ENCODE results near the gene RNF112.
"Not testable (repeated sequence)": the region's sequence is repeated elsewhere in the genome, so short reads cannot be mapped to it uniquely, and the experiment has no call there.

RNF112 gene

GRCh38 chr17:19448341-19449268 is 37.6 kb downstream of the RNF112 start:
- DNase-seq (ENCODE audit: low read depth) = no peak

DNA sequence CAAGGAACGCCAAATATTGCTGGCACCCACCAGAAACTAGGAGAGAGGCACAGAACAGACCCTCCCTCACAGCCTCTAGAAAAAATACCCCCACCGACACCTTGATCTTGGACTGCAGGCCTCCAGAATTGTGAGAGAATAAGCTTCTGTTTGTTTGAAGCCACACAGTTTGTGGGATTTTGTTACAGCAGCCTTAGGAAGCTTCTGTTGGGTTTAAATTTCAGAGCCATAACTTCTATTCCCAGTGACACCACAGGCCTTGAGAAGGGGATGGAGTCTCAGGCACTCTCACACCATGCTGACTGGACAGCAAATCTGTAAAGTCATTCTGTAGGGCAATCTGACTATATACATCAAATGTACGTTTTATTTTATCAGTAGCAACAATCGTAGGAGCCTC is 38.6 kb downstream of the RNF112 start:
- no peak for DNase-seq (ENCODE audit: low read depth)

DNA sequence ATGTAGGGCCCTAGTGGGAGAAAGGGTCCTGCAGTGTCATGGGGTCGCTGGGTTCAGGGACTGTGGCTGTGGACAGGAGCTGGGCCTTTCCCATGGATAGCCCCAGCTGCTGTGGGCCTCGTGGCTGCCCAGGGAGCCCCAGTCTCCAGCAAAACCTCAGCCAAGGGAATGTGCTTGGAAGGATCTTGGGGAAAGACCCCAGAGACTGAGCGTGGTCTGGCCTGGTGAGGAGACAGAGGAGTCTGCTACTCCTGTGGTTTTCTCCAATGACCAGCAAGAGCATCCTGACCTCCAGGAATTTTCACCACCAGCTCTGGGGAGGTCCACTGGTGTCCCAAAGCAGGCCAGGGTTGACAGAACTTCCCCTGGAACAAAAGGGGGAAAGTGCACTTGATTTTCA is 42.3 kb downstream of the RNF112 start:
- DNase-seq (ENCODE audit: low read depth) = no peak

GRCh38 chr17:19454074-19454473 is 43.0 kb downstream of the RNF112 start:
- DNase-seq (ENCODE audit: low read depth) = no peak

DNA sequence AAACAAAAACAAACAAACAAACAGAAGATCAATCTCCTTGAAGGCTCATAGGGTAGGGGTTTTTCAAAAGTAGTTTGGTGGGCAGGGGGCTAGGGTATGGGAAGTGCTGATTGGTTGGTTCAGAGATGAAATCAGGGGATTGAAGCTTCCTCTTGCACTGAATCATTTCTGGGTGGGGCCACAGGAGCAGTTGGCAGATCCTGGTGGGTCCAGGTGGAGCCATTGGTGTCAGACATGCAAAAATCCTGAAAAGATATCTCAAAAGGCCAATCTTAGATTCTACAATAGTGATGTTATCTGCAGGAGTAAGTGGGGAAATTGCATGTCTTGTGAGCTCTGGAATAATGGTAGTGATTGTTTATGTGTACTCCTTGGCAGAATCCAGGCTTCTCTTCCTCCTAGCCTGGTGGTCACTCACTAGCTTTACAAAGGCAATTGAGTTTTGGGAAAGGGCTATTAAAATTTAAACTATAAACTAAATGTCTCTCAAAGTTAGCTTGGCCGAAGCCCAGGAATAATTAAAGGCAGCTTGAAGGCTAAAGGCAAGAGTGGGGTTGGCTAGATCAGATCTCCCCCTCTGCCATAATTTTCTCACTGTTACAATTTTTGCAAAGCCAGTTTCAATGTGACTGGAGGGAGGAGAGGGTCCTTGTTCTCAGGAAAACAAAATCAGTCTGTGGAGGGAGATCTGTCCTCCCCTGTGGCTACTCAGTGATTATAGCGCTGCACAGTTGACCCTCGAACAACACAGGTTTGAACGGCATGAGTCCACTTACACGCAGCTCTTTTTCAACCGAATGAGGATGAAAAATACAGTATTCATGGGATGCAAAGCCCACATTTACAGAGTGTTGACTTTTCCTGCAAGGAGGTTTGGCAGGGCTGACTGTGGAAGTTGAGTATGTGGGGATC is 45.2 kb downstream of the RNF112 start:
- DNase-seq (ENCODE audit: low read depth) = no peak

DNA sequence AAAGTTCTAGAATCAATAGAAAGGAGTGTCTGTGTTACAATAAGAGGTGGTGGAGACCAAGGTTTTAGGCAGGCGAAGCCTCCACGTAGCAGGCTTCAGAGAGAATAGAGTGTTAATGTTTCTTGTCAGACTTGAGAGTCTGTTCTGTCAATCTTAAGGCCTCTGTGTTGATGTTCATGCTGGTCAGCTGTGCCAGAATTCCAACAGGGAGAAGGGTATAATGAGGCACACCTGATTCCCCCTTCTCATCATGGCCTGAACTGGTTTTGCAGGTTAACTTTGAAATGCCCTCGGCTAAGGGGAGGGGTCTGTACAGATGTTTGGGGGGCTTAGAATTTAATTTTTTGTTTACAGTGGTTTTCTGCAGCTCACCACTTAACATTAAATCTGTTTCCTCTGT is 46.0 kb downstream of the RNF112 start:
- no peak for DNase-seq (ENCODE audit: low read depth)

- DNase-seq (ENCODE audit: low read depth) = no peak
Observed at GRCh38 chr17:19457830-19458271, 46.8 kb downstream of the RNF112 start.

DNA sequence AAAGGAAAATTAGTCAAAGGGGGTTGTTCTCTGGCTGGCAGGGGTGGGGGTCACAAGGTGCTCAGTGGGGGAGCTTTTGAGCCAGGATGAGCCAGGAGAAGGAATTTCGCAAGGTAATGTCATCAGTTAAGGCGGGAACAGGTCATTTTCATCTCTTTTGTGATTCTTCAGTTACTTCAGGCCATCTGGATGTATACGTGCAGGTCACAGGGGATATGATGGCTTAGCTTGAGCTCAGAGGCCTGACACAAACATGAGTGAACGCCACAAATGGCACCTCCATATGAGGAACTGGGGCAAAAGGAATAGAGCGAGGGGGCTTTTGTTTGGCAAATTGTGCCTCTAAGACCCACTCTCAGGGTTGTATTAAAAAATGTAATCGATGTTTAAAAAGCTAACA is 47.4 kb downstream of the RNF112 start:
- DNase-seq (ENCODE audit: low read depth) = not testable (repeated sequence)

DNA sequence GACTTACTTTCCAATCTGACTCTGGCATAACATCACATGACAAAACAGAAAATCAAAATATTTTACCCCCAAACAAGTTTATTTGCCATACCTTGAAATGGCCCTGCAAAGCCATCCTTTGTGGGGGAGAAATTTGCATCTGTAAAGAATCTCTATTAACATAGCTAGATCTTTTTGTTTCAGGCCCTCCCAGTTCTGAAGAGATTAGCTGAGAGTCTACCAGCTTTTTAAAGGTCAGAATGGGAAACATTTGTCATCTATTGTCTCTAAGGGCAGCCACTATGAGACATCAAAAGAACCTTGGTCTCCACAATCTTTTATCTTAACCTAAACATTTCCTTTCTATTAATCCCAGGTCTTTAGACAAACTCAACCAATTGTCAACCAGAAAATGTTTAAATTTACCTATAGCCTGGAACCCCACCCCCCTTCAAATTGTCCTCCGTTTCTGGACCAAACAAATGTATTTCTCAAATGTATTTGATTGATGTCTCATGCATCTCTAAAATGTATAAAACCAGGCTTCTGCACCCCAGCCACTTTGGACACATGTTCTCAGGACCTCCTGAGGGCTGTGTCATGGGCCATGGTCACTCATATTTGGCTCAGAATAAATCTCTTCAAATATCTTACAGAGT is 48.1 kb downstream of the RNF112 start:
- DNase-seq (ENCODE audit: low read depth) = not testable (repeated sequence)

DNA sequence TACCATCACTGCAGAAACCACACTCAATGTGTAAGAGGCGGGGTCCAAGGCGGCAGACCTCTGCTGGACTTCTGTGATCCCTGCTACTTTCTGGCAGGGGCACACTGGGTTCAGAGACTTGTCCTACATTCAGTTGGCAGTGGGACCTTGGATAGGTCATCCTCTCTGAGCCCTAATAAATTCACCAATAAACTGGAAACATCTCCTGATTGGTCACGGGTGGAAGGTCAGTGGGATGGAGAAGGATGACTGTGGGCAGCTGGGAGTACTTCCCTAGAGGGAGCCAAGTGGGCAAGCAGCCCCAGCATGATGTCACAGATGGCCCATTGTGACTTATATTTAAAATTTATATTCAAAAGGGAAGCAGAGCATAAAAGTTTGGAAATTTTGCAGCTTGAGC is 49.7 kb downstream of the RNF112 start:
- no peak for DNase-seq (ENCODE audit: low read depth)

- no peak for DNase-seq (ENCODE audit: low read depth)
Observed at GRCh38 chr17:19461116-19461515, 50.1 kb downstream of the RNF112 start.

DNA sequence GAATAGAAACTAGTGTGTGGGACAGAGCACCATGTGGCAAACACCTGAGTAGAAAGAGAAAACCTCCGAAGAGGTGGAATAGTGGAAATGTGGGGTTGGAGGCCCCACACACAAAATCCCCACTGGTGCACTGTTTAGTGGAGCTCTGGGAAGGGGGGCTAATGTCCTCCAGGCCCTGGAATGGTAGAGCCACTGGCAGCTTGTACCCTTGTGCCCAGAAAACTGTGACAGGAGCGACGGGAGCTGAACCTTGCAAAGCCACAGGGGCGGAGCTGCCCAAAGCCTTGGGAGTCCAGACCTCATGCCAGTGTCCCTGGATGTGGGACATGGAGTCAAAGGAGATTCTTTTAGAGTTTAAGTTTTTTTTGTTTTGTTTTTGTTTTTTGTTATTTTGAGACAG is 50.6 kb downstream of the RNF112 start:
- DNase-seq (ENCODE audit: low read depth) = no peak

DNA sequence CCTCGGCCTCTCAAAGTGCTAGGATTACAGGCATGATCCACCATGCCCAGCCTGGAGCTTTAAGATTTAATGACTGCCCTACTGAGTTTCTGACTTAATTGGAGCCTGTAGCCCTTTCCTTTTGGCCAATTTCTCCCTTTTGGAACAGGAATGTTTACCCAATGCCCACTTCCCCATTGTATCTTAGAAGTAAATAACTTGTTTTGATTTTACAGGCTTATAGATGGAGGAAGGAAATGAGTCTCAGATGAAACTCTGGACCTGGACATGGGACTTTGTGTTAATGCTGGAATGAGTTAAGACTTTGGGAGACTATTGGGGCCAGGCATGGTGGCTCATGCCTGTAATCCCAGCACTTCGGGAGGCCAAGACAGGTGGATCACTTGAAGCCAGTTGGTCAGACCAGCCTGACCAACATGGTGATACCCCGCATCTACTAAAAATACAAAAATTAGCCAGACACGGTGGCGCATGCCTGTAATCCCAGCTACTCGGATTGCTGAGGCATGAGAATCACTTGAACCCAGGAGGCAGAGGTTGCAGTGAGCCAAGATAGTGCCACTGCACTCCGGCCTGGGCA is 51.5 kb downstream of the RNF112 start:
- DNase-seq (ENCODE audit: low read depth) = not testable (repeated sequence)

DNA sequence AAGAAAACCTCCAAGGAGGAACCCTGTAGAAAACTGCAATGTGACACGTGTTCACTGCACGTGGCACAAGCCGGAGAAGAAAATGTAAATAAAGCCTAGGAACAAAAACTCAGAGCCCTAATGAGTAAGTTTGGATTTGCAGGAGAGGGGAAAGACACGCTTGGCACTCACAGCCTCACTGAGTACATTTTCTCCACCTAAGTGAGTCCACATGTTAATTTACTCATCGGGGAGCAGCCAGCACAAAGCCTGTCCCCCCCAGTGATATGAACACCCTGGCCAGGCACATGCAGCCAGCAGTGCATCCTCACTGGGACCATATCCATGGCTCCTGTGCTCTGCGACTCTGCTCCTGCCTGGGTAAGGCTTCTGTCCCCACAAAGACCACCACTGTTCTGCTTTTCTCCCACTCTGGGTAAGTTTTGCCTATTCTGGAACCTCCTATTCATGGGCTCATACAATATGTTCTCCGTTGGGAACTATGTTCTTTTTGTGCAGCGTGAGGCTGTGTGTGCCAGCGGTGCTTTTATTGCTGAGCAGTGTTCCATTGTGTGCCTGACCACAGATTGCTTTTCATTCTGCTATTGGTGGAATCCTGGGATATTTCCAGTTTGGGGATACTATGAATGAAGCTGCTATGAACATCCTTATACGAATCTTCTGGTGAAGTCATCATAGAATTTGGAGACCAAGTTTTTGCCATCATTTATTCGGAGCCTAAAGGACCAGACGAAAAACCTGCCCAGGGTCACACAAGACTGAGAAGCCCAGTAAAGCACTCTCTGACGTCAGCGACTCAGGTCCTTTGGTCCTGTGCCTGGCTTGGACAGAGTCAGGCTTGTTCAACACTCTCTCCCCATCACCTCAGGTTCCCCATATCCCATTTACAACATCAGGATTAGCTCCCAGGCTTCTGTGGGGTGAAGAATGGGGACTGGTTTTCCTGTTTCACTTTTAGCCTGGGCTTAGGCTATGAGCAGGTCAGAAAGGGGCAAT is 53.3 kb downstream of the RNF112 start:
- no peak for DNase-seq (ENCODE audit: low read depth)
